ENCODE results near the gene COPS9. TPM values are rescaled to one million over a fixed set of nuclear protein-coding genes. Genes with fewer than 3 reads are reported as not detected.

COPS9 gene
- total RNA-seq, 2 donors from 2014 or later: 151 to 161 TPM

DNA sequence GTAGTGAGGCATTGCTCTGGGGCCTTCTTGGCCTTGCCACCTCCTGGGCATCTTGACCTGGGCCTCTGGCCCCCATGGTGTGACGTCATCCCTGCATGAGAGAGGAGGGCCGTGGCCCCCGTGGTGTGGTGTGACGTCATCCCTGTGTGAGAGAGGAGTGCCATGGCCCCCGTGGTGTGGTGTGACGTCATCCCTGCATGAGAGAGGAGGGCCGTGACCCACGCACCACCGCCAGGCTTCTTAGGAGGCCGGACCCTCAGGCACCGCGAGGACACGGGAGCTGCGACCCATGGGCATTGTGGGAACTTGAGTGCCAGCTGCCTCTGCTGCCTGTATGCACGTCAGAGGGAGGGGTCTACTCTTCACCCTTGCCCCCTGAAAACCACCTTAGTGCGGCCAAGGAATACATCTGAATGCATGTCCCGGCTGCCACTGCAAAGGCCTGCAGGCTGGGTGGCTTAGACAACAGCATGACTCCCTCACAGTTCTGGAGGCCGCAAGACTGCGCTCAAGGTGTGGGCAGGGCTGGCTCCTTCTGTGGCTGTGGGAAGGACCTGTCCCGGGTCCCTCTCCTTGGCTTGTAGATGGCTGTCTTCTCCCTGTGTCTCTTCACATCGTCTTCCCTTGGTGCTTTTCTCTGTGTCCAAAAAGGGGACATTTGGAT is 25.1 kb upstream of the COPS9 start:
- Mint-ChIP-seq H3K4me3 (no peak overlapping the region), H3K27ac (no peak overlapping the region), H3K9me3 (no peaks in the 10 kb centered on the region), H3K27me3 (ENCODE audit: insufficient read depth) (peaks cover 5% of the 10 kb centered on the region), H3K4me1 (no peaks in the 10 kb centered on the region), H3K36me3 (ENCODE audit: low read depth) (no peaks in the 10 kb centered on the region)
- no peak for DNase-seq
- no peaks in the 10 kb centered on the region for H3K27me3 ChIP-seq (ENCODE audit: control insufficient read depth, insufficient read depth, low read length, poor library complexity, severe bottlenecking)
- no peak overlapping the region for H3K4me3 ChIP-seq (ENCODE audit: low read length)
- no peaks in the 10 kb centered on the region for H3K4me1 ChIP-seq (ENCODE audit: control insufficient read depth, insufficient read depth, low read length)
- H3K36me3 ChIP-seq (ENCODE audit: control insufficient read depth, insufficient read depth, low read length): no peaks in the 10 kb centered on the region
- 90 to 93% methylated on average over 15 to 21 of the region's 21 CpGs for WGBS, 2 experiments (ENCODE audit: insufficient coverage in 1 of 2, insufficient read length in 1 of 2)
- TF ChIP-seq, protein P1, sequence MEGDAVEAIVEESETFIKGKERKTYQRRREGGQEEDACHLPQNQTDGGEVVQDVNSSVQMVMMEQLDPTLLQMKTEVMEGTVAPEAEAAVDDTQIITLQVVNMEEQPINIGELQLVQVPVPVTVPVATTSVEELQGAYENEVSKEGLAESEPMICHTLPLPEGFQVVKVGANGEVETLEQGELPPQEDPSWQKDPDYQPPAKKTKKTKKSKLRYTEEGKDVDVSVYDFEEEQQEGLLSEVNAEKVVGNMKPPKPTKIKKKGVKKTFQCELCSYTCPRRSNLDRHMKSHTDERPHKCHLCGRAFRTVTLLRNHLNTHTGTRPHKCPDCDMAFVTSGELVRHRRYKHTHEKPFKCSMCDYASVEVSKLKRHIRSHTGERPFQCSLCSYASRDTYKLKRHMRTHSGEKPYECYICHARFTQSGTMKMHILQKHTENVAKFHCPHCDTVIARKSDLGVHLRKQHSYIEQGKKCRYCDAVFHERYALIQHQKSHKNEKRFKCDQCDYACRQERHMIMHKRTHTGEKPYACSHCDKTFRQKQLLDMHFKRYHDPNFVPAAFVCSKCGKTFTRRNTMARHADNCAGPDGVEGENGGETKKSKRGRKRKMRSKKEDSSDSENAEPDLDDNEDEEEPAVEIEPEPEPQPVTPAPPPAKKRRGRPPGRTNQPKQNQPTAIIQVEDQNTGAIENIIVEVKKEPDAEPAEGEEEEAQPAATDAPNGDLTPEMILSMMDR (conservative IDR thresholded peaks at IDR 0.05): no peak
- H3K9ac ChIP-seq (ENCODE audit: extremely low read depth, low read length, poor library complexity, severe bottlenecking): no peak overlapping the region
- no peak overlapping the region for H3K27ac ChIP-seq (ENCODE audit: low read depth, low read length)
- no peaks in the 10 kb centered on the region for H3K9me3 ChIP-seq (ENCODE audit: control insufficient read depth, low read length)

DNA sequence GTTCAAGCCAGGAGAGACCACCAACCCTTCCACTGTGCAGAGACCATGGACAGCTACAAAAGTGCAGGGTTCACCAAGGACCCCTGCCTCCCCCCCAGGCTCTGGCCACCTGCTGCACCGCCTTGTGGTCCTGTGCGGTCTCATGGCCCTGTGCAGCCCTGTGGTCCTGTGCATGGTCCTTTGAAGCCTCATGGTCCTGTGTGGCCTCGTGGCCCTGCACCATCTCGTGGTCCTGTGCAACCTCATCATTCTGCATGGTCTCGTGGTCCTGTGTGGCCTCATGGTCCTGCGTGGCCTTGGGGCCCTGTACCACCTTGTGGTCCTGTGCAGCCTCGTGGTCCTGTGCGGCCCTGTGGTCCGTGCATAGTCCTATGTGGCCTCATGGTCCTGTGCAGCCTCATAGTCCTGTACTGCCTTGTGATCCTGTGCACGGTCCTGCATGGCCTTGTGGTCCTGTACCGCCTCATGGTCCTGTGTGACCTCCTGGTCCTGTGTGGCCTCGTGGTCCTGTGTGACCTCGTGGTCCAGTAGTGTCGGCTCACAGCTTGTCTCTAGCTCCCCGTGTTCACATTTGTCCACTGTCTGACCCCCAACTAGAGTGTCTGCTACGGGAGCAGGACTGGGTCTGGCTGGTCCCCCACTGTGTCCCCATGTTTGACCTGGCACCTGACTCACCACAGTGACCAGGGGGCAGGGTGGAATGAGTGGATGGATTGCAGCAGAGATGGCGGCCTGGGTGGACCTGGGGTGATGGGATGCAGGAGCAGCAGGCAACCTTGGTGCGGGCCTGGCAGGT is 24.4 kb upstream of the COPS9 start:
- no peaks in the 10 kb centered on the region for H3K36me3 Mint-ChIP-seq (ENCODE audit: low read depth)
- no peak overlapping the region for H3K27ac ChIP-seq (ENCODE audit: low read depth, low read length)
- H3K27ac Mint-ChIP-seq: no peak overlapping the region
- TF ChIP-seq, protein P1 (conservative IDR thresholded peaks at IDR 0.05): no peak
- H3K27me3 ChIP-seq (ENCODE audit: control insufficient read depth, insufficient read depth, low read length, poor library complexity, severe bottlenecking): no peaks in the 10 kb centered on the region
- no peak for DNase-seq
- H3K4me1 ChIP-seq (ENCODE audit: control insufficient read depth, insufficient read depth, low read length): no peaks in the 10 kb centered on the region
- H3K27me3 Mint-ChIP-seq (ENCODE audit: insufficient read depth): peaks cover 4% of the 10 kb centered on the region
- no peaks in the 10 kb centered on the region for H3K9me3 Mint-ChIP-seq
- no peak overlapping the region for H3K4me3 ChIP-seq (ENCODE audit: low read length)
- WGBS, 2 experiments (ENCODE audit: insufficient coverage in 1 of 2, insufficient read length in 1 of 2): 91 to 92% methylated on average over 16 to 18 of the region's 18 CpGs
- no peaks in the 10 kb centered on the region for H3K9me3 ChIP-seq (ENCODE audit: control insufficient read depth, low read length)
- no peaks in the 10 kb centered on the region for H3K4me1 Mint-ChIP-seq
- no peaks in the 10 kb centered on the region for H3K36me3 ChIP-seq (ENCODE audit: control insufficient read depth, insufficient read depth, low read length)
- H3K4me3 Mint-ChIP-seq: no peak overlapping the region
- no peak overlapping the region for H3K9ac ChIP-seq (ENCODE audit: extremely low read depth, low read length, poor library complexity, severe bottlenecking)

DNA sequence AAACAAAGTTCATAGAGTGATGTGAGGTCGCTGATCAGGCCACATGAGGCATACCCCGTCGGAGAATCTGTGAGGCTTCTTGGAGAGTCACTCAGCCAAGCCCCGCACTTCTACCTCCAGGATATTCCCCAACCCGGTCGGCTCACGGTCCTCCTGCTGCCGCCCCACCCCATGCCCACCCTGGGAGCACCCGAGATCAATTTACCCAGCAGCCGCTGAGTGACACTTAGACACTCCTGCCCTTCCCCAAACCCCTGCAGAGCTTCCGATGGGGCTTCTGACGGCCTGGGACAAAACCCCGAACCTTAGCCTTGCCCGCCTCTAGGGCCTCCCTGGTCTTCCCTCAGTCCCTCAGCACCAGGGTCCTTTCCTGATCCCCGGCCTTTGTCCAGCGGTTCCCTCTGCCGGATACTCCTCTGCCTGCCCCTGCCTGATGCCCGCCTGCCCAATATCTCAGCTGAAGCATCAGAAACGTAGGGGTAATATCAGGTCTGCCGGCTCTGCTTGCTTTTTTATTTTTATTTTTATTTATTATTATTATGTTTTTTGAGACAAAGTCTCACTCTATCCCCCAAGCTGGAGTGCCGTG is 23.2 kb upstream of the COPS9 start:
- Mint-ChIP-seq H3K27me3 (ENCODE audit: insufficient read depth) (peaks cover 3% of the 10 kb centered on the region), H3K4me1 (no peaks in the 10 kb centered on the region), H3K4me3 (no peak overlapping the region), H3K36me3 (ENCODE audit: low read depth) (no peaks in the 10 kb centered on the region), H3K27ac (no peak overlapping the region), H3K9me3 (no peaks in the 10 kb centered on the region)
- Histone ChIP-seq H3K36me3 (ENCODE audit: control insufficient read depth, insufficient read depth, low read length) (no peaks in the 10 kb centered on the region), H3K9me3 (ENCODE audit: control insufficient read depth, low read length) (no peaks in the 10 kb centered on the region), H3K27me3 (ENCODE audit: control insufficient read depth, insufficient read depth, low read length, poor library complexity, severe bottlenecking) (no peaks in the 10 kb centered on the region), H3K27ac (ENCODE audit: low read depth, low read length) (no peak overlapping the region), H3K9ac (ENCODE audit: extremely low read depth, low read length, poor library complexity, severe bottlenecking) (no peak overlapping the region), H3K4me3 (ENCODE audit: low read length) (no peak overlapping the region), H3K4me1 (ENCODE audit: control insufficient read depth, insufficient read depth, low read length) (no peaks in the 10 kb centered on the region)
- no peak for DNase-seq
- WGBS, 2 experiments (ENCODE audit: insufficient coverage in 1 of 2, insufficient read length in 1 of 2): 84 to 85% methylated on average over 11 to 20 of the region's 21 CpGs
- TF ChIP-seq, protein P1 (conservative IDR thresholded peaks at IDR 0.05): no peak
